Left ventricle myocardium inferior (tissue), 1 donor: ENCODE data around the gene MCUB. TPM values are rescaled to one million over a fixed set of nuclear protein-coding genes. Genes with fewer than 3 reads are reported as not detected.

Experiments
- DNase-seq: peaks from one replicate; pipeline ENCODE4 v3.0.0-alpha.2; 2020
- H3K27ac ChIP-seq: fragments of 200-600 bp; replicated peaks from 2 replicates; pipeline ENCODE4 v1.8.0; 2021
- H3K27me3 ChIP-seq: fragments of 200-600 bp; 2 replicates; pipeline ENCODE4 v1.8.0; 2021; ENCODE audit warnings: low read depth
- H3K36me3 ChIP-seq: fragments of 200-600 bp; 2 replicates; pipeline ENCODE4 v1.8.0; 2021
- H3K4me1 ChIP-seq: fragments of 200-600 bp; 2 replicates; pipeline ENCODE4 v1.8.0; 2021
- H3K4me3 ChIP-seq: fragments of 200-600 bp; 2 replicates; pipeline ENCODE4 v1.8.0; 2021; ENCODE audit warnings: mild to moderate bottlenecking, moderate library complexity
- H3K9me3 ChIP-seq: fragments of 200-600 bp; replicated peaks from 2 replicates; pipeline ENCODE4 v1.8.0; 2021
- intact Hi-C: fragments of 100-400 bp; cut with micrococcal nuclease; formaldehyde crosslinking; loops from one replicate; pipeline ENCODE4 v1.11.0; 2022
- total RNA-seq: library from RNA; stranded (reverse); fragmentation: NEBNext Ultra II Directional; extraction: Animal tissue kit (Norgen Biotek cat#: 25700); gene quantifications from one replicate; pipeline ENCODE4 v1.2.1, GENCODE V29; 2021
- TF ChIP-seq, protein P1 (sequence below): fragments of 200-600 bp; IDR thresholded peaks from 2 replicates; pipeline ENCODE4 v1.8.0; 2021; ENCODE audit warnings: antibody characterized with exemption, mild to moderate bottlenecking, borderline replicate concordance
- donor health status: DM: no; HTN: yes; CAD: no; lungs with severe emphysema.

The MCUB gene
- total RNA-seq, 1 donor from 2014 or later = 3.3 TPM

GRCh38 chr4:109559625-109559982, 442 bp upstream of the MCUB start:
- TF ChIP-seq, protein P1, sequence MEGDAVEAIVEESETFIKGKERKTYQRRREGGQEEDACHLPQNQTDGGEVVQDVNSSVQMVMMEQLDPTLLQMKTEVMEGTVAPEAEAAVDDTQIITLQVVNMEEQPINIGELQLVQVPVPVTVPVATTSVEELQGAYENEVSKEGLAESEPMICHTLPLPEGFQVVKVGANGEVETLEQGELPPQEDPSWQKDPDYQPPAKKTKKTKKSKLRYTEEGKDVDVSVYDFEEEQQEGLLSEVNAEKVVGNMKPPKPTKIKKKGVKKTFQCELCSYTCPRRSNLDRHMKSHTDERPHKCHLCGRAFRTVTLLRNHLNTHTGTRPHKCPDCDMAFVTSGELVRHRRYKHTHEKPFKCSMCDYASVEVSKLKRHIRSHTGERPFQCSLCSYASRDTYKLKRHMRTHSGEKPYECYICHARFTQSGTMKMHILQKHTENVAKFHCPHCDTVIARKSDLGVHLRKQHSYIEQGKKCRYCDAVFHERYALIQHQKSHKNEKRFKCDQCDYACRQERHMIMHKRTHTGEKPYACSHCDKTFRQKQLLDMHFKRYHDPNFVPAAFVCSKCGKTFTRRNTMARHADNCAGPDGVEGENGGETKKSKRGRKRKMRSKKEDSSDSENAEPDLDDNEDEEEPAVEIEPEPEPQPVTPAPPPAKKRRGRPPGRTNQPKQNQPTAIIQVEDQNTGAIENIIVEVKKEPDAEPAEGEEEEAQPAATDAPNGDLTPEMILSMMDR = no peak
- intact Hi-C loops = no loop called here
- peak; percentile 26 for DNase-seq

GRCh38 chr4:109560687-109561461, 828 bp downstream of the MCUB start:
- DNase-seq = peak; percentile 30
- Histone ChIP-seq H3K9me3 (no peaks in the 10 kb centered on the region), H3K4me3 (peak overlapping the region; percentile 86), H3K4me1 (peaks cover 25% of the 10 kb centered on the region), H3K36me3 (no peaks in the 10 kb centered on the region), H3K27me3 (peaks cover 14% of the 10 kb centered on the region), H3K27ac (peak overlapping the region; percentile 90)
- intact Hi-C loops = no loop called here
- TF ChIP-seq, protein P1 = no peak

More at GRCh38 chr4:109559625-109559982, 442 bp upstream of the MCUB start:
- H3K36me3 ChIP-seq = no peaks in the 10 kb centered on the region
- peak overlapping the region; percentile 86 for H3K4me3 ChIP-seq
- H3K4me1 ChIP-seq = peaks cover 25% of the 10 kb centered on the region
- no peaks in the 10 kb centered on the region for H3K9me3 ChIP-seq
- peak overlapping the region; percentile 90 for H3K27ac ChIP-seq
- peaks cover 14% of the 10 kb centered on the region for H3K27me3 ChIP-seq

- TF ChIP-seq, protein P1 = no peak
- peaks cover 14% of the 10 kb centered on the region for H3K27me3 ChIP-seq
- H3K27ac ChIP-seq = no peak overlapping the region
- no peaks in the 10 kb centered on the region for H3K9me3 ChIP-seq
- H3K4me3 ChIP-seq = no peak overlapping the region
- no peaks in the 10 kb centered on the region for H3K36me3 ChIP-seq
- peaks cover 25% of the 10 kb centered on the region for H3K4me1 ChIP-seq
- DNase-seq = no peak
- intact Hi-C loops = no loop called here
Observed at GRCh38 chr4:109562457-109563239, 2.6 kb downstream of the MCUB start.

DNA sequence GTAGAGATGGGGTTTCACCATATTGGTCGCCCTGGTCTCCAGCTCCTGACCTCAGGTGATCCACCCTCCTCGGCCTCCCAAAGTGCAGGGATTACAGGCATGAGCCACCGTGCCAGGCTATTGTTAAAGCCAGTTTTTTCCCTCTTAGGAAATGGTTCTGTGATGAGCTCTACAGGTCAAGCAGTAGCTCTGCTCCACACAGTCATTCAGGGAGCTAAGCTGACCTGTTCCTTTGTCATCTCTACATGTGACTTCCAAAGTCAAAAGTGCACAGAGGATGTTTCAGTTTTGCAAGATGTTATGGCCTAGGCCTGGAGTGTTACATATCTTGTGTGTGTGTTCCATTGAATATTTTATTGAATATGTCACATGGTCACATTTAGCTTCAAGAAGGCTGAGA, 11.4 kb downstream of the MCUB start:
- H3K36me3 ChIP-seq = no peaks in the 10 kb centered on the region
- no peak for DNase-seq
- intact Hi-C loops = no loop called here
- TF ChIP-seq, protein P1 = no peak
- H3K27me3 ChIP-seq = no peaks in the 10 kb centered on the region
- no peaks in the 10 kb centered on the region for H3K4me1 ChIP-seq
- no peak overlapping the region for H3K27ac ChIP-seq
- H3K4me3 ChIP-seq = no peak overlapping the region
- peaks cover 10% of the 10 kb centered on the region for H3K9me3 ChIP-seq

- no peak for DNase-seq
- intact Hi-C loops = no loop called here
- no peak overlapping the region for H3K27ac ChIP-seq
- no peaks in the 10 kb centered on the region for H3K36me3 ChIP-seq
- H3K4me1 ChIP-seq = no peaks in the 10 kb centered on the region
- H3K9me3 ChIP-seq = peaks cover 10% of the 10 kb centered on the region
- H3K27me3 ChIP-seq = no peaks in the 10 kb centered on the region
- TF ChIP-seq, protein P1 = no peak
- H3K4me3 ChIP-seq = no peak overlapping the region
Observed at GRCh38 chr4:109572154-109572553, 12.1 kb downstream of the MCUB start.
